ENCODE measurements around the gene MEPE.

MEPE gene

GRCh38 chr4:87832669-87833068 is at the start of gene MEPE:
TSS of gene MEPE (plus strand) at chr4:87832969. CDS start at chr4:87834715, 1,746 bp downstream.
- in situ Hi-C loops (cut with MboI; ENCODE audit: low sequenced_read_pairs): loop anchor here (25.0 kb wide), 1 partner anchor 320 kb away; no protein-coding TSS in a partner anchor

- in situ Hi-C loops (cut with MboI; ENCODE audit: low sequenced_read_pairs): no loop called here
These were observed 49.0 kb upstream of the MEPE start for GRCh38 chr4:87783781-87784180.

- in situ Hi-C loops (cut with MboI; ENCODE audit: low sequenced_read_pairs): no loop called here
These were observed 46.8 kb upstream of the MEPE start for GRCh38 chr4:87785731-87786509.

- in situ Hi-C loops (cut with MboI; ENCODE audit: low sequenced_read_pairs): no loop called here
These were observed 33.3 kb upstream of the MEPE start, which contains the start of gene IBSP for GRCh38 chr4:87799301-87800113. TSS of gene IBSP (plus strand) at chr4:87799554. CDS start at chr4:87802362, 2,808 bp downstream.

GRCh38 chr4:87802858-87803257 is 29.9 kb upstream of the MEPE start:
- in situ Hi-C loops (cut with MboI; ENCODE audit: low sequenced_read_pairs): no loop called here

GRCh38 chr4:87803421-87803820 is 29.3 kb upstream of the MEPE start:
- in situ Hi-C loops (cut with MboI; ENCODE audit: low sequenced_read_pairs): no loop called here

GRCh38 chr4:87804871-87805270 is 27.9 kb upstream of the MEPE start:
- in situ Hi-C loops (cut with MboI; ENCODE audit: low sequenced_read_pairs): no loop called here

GRCh38 chr4:87805971-87806370 is 26.8 kb upstream of the MEPE start:
- in situ Hi-C loops (cut with MboI; ENCODE audit: low sequenced_read_pairs): no loop called here

- in situ Hi-C loops (cut with MboI; ENCODE audit: low sequenced_read_pairs): no loop called here
These were observed 26.2 kb upstream of the MEPE start for GRCh38 chr4:87806520-87806919.

GRCh38 chr4:87807402-87807801 is 25.4 kb upstream of the MEPE start:
- in situ Hi-C loops (cut with MboI; ENCODE audit: low sequenced_read_pairs): no loop called here

- in situ Hi-C loops (cut with MboI; ENCODE audit: low sequenced_read_pairs): no loop called here
These were observed 20.8 kb upstream of the MEPE start for GRCh38 chr4:87811977-87812376.

GRCh38 chr4:87819281-87819919 is 13.4 kb upstream of the MEPE start:
- in situ Hi-C loops (cut with MboI; ENCODE audit: low sequenced_read_pairs): no loop called here

- in situ Hi-C loops (cut with MboI; ENCODE audit: low sequenced_read_pairs): no loop called here
These were observed 9.6 kb upstream of the MEPE start for GRCh38 chr4:87823200-87823599.

- in situ Hi-C loops (cut with MboI; ENCODE audit: low sequenced_read_pairs): no loop called here
These were observed 9.0 kb upstream of the MEPE start for GRCh38 chr4:87823724-87824123.

GRCh38 chr4:87824352-87824751 is 8.4 kb upstream of the MEPE start:
- in situ Hi-C loops (cut with MboI; ENCODE audit: low sequenced_read_pairs): no loop called here

- in situ Hi-C loops (cut with MboI; ENCODE audit: low sequenced_read_pairs): loop anchor here (25.0 kb wide), 1 partner anchor 322 kb away; no protein-coding TSS in a partner anchor
These were observed 1.6 kb downstream of the MEPE start for GRCh38 chr4:87834401-87834800.

GRCh38 chr4:87835197-87835596 is 2.4 kb downstream of the MEPE start:
- in situ Hi-C loops (cut with MboI; ENCODE audit: low sequenced_read_pairs): loop anchor here (25.0 kb wide), 1 partner anchor 323 kb away; no protein-coding TSS in a partner anchor

GRCh38 chr4:87835743-87836142 is 3.0 kb downstream of the MEPE start:
- in situ Hi-C loops (cut with MboI; ENCODE audit: low sequenced_read_pairs): loop anchor here (25.0 kb wide), 1 partner anchor 323 kb away; no protein-coding TSS in a partner anchor

GRCh38 chr4:87838205-87838604 is 5.4 kb downstream of the MEPE start:
- in situ Hi-C loops (cut with MboI; ENCODE audit: low sequenced_read_pairs): loop anchor here (25.0 kb wide), 1 partner anchor 326 kb away; no protein-coding TSS in a partner anchor

- in situ Hi-C loops (cut with MboI; ENCODE audit: low sequenced_read_pairs): loop anchor here (25.0 kb wide), 1 partner anchor 327 kb away; no protein-coding TSS in a partner anchor
These were observed 6.3 kb downstream of the MEPE start for GRCh38 chr4:87838890-87839591.

Data from HL-60/S4 treated with phorbol 12-myristate 13-acetate at 8.2 ng/mL for 4 days and 3 days (cell line).